Astrocyte (in vitro differentiated cells and primary cell): ENCODE measurements around the gene PRKCD. TPM values are rescaled to one million over a fixed set of nuclear protein-coding genes. Genes with fewer than 3 reads are reported as not detected.

Experiments
- DNase-seq: peaks from one replicate; pipeline ENCODE4 v3.0.0-alpha.2; 2010; ENCODE audit warnings: low read depth
- FAIRE-seq: peaks from 2 replicates; lab custom pipeline; 2011; peaks lifted over from hg19 to GRCh38; lab: Jason Lieb, UNC
- H2AFZ ChIP-seq: 2 replicates; pipeline ENCODE4 v1.6.0; 2012; ENCODE audit warnings: low read depth, low read length, inconsistent platforms
- H3K27ac ChIP-seq: 2 replicates; pipeline ENCODE4 v1.5.1; 2011; ENCODE audit warnings: low read depth, low read length, inconsistent platforms
- H3K27me3 ChIP-seq: 2 replicates; pipeline ENCODE4 v1.6.0; 2011; ENCODE audit warnings: low read length, inconsistent platforms; ENCODE audit not compliant: insufficient read depth
- H3K36me3 ChIP-seq: 2 replicates; pipeline ENCODE4 v1.5.1; 2011; ENCODE audit warnings: low read length, inconsistent platforms; ENCODE audit not compliant: insufficient read depth
- H3K4me1 ChIP-seq: 2 replicates; pipeline ENCODE4 v1.5.1; 2011; ENCODE audit warnings: low read length, inconsistent platforms; ENCODE audit not compliant: insufficient read depth
- H3K4me2 ChIP-seq: 2 replicates; pipeline ENCODE4 v1.6.0; 2012; ENCODE audit warnings: low read length, inconsistent platforms
- H3K4me3 ChIP-seq: 2 replicates; pipeline ENCODE4 v1.5.1; 2011; ENCODE audit warnings: low read depth, mild to moderate bottlenecking, low read length, inconsistent platforms; ENCODE audit not compliant: insufficient read depth
- H3K79me2 ChIP-seq: 2 replicates; pipeline ENCODE4 v1.6.0; 2012; ENCODE audit warnings: mild to moderate bottlenecking, low read length, inconsistent platforms; ENCODE audit not compliant: insufficient read depth
- H3K9ac ChIP-seq: 2 replicates; pipeline ENCODE4 v1.6.0; 2012; ENCODE audit warnings: mild to moderate bottlenecking, low read length, inconsistent platforms
- H3K9me3 ChIP-seq: 2 replicates; pipeline ENCODE4 v1.5.1; 2012; ENCODE audit warnings: low read depth, mild to moderate bottlenecking, low read length, inconsistent platforms; ENCODE audit not compliant: insufficient read depth
- H4K20me1 ChIP-seq: 2 replicates; pipeline ENCODE4 v1.6.0; 2012; ENCODE audit warnings: low read length, inconsistent platforms; ENCODE audit not compliant: insufficient read depth
- H3K27ac Mint-ChIP-seq: one replicate; pipeline ENCODE4 v1.8.0; 2021; ENCODE audit warnings: mild to moderate bottlenecking, mixed read lengths; ENCODE audit not compliant: unreplicated experiment
- H3K27me3 Mint-ChIP-seq: one replicate; pipeline ENCODE4 v1.8.0; 2021; ENCODE audit warnings: low read depth, mixed read lengths; ENCODE audit not compliant: unreplicated experiment
- H3K36me3 Mint-ChIP-seq: one replicate; pipeline ENCODE4 v1.8.0; 2021; ENCODE audit warnings: low read depth, mixed read lengths; ENCODE audit not compliant: unreplicated experiment
- H3K4me1 Mint-ChIP-seq: one replicate; pipeline ENCODE4 v1.8.0; 2021; ENCODE audit warnings: low read depth, mixed read lengths; ENCODE audit not compliant: unreplicated experiment
- H3K4me3 Mint-ChIP-seq: one replicate; pipeline ENCODE4 v1.8.0; 2021; ENCODE audit warnings: mild to moderate bottlenecking, moderate library complexity, mixed read lengths; ENCODE audit not compliant: unreplicated experiment
- H3K9me3 Mint-ChIP-seq: one replicate; pipeline ENCODE4 v1.8.0; 2021; ENCODE audit warnings: mild to moderate bottlenecking, mixed read lengths; ENCODE audit not compliant: unreplicated experiment
- CTCF ChIP-seq: IDR thresholded peaks from 2 replicates; pipeline ENCODE4 v1.5.1; 2011; ENCODE audit warnings: low read depth, mild to moderate bottlenecking, inconsistent platforms, low read length, moderate library complexity; ENCODE audit not compliant: insufficient read depth
- EZH2 ChIP-seq: IDR thresholded peaks from 2 replicates; pipeline ENCODE4 v1.6.1; 2012; ENCODE audit warnings: mild to moderate bottlenecking, low read length, inconsistent platforms; ENCODE audit not compliant: insufficient read depth
- total RNA-seq: library from RNA; stranded (reverse); gene quantifications from 2 replicates; pipeline ENCODE4 v1.2.1, GENCODE V29; 2021

PRKCD gene
- total RNA-seq, 1 donor from 2014 or later = 25.4 TPM

GRCh38 chr3:53113293-53114010 lies 47.6 kb upstream of the PRKCD start:
- H3K4me3 ChIP-seq = no peak overlapping the region
- TF ChIP-seq CTCF = no peak
- TF ChIP-seq EZH2 = no peak
- H3K36me3 Mint-ChIP-seq = peaks cover 12% of the 10 kb centered on the region
- peaks cover 6% of the 10 kb centered on the region for H3K4me1 Mint-ChIP-seq
- peaks cover 12% of the 10 kb centered on the region for H3K4me1 ChIP-seq
- peak overlapping the region; percentile 48 for H2AFZ ChIP-seq
- H3K4me3 Mint-ChIP-seq = no peak overlapping the region
- H3K9me3 Mint-ChIP-seq = peaks cover 3% of the 10 kb centered on the region
- H3K27me3 Mint-ChIP-seq = no peaks in the 10 kb centered on the region
- peak overlapping the region; percentile 19 for H3K9ac ChIP-seq
- H3K27ac ChIP-seq = no peak overlapping the region
- no peak overlapping the region for H3K4me2 ChIP-seq
- no peaks in the 10 kb centered on the region for H3K9me3 ChIP-seq
- no peaks in the 10 kb centered on the region for H3K79me2 ChIP-seq
- H3K27me3 ChIP-seq = no peaks in the 10 kb centered on the region
- peaks cover 16% of the 10 kb centered on the region for H3K36me3 ChIP-seq
- FAIRE-seq = no peak
- no peak overlapping the region for H3K27ac Mint-ChIP-seq
- DNase-seq = no peak
- H4K20me1 ChIP-seq = peaks cover 4% of the 10 kb centered on the region

- Histone ChIP-seq H3K27me3 (no peaks in the 10 kb centered on the region), H3K4me2 (no peak overlapping the region), H3K4me3 (no peak overlapping the region), H3K9me3 (no peaks in the 10 kb centered on the region), H3K4me1 (peaks cover 12% of the 10 kb centered on the region), H3K27ac (no peak overlapping the region), H3K36me3 (peaks cover 17% of the 10 kb centered on the region), H2AFZ (peak overlapping the region; percentile 48), H3K9ac (peak overlapping the region; percentile 19), H4K20me1 (peaks cover 4% of the 10 kb centered on the region), H3K79me2 (no peaks in the 10 kb centered on the region)
- H3K27me3 Mint-ChIP-seq = no peaks in the 10 kb centered on the region
- peaks cover 2% of the 10 kb centered on the region for H3K9me3 Mint-ChIP-seq
- peaks cover 4% of the 10 kb centered on the region for H3K4me1 Mint-ChIP-seq
- H3K27ac Mint-ChIP-seq = no peak overlapping the region
- H3K36me3 Mint-ChIP-seq = peaks cover 10% of the 10 kb centered on the region
- TF ChIP-seq CTCF = peak; percentile 91
- no peak for TF ChIP-seq EZH2
- FAIRE-seq = no peak
- DNase-seq = peak; percentile 50
- H3K4me3 Mint-ChIP-seq = no peak overlapping the region
These were observed 47.0 kb upstream of the PRKCD start for GRCh38 chr3:53114011-53114400.
